GM12878 (cell line): ENCODE results near the gene PIK3R5.

Source experiments
- BRCA1 ChIP-seq: IDR thresholded peaks from 2 replicates; pipeline ENCODE4 v1.6.1; 2011; ENCODE audit warnings: low read depth, low read length, improper control_type of control experiment
- CHD2 ChIP-seq: IDR thresholded peaks from 2 replicates; pipeline ENCODE4 v1.6.1; 2011; ENCODE audit warnings: low read depth, low read length, improper control_type of control experiment, borderline replicate concordance
- EP300 ChIP-seq, 2 experiments: fragments of 150-350 bp in 1 of 2; IDR thresholded peaks; 2 replicates each; pipeline ENCODE4 v1.6.1; 2011 to 2012; ENCODE audit warnings: low read depth in 2 of 2, low read length in 2 of 2, borderline replicate concordance in 1 of 2, improper control_type of control experiment in 1 of 2, inconsistent platforms in 1 of 2; ENCODE audit not compliant: control insufficient read depth in 1 of 2
- HDAC6 ChIP-seq: fragments of 200-600 bp; sonication (generic); IDR thresholded peaks from one replicate; pipeline ENCODE4 v1.8.0; 2017; ENCODE audit warnings: antibody characterized with exemption; ENCODE audit not compliant: unreplicated experiment
- NFYB ChIP-seq: IDR thresholded peaks from 2 replicates; pipeline ENCODE4 v1.6.1; 2011; ENCODE audit warnings: low read depth, mild to moderate bottlenecking, low read length, improper control_type of control experiment, moderate library complexity; ENCODE audit not compliant: insufficient read depth
- POLR2A ChIP-seq: IDR thresholded peaks from 2 replicates; pipeline ENCODE4 v1.6.1; 2011; ENCODE audit warnings: low read depth, mild to moderate bottlenecking, low read length
- POLR2AphosphoS5 ChIP-seq: IDR thresholded peaks from 2 replicates; pipeline ENCODE4 v1.6.1; 2011; ENCODE audit warnings: mild to moderate bottlenecking, low read length, inconsistent platforms
- TAF1 ChIP-seq: IDR thresholded peaks from 2 replicates; pipeline ENCODE4 v1.6.1; 2011; ENCODE audit warnings: mild to moderate bottlenecking, low read depth, low read length, borderline replicate concordance
- ZNF274 ChIP-seq: IDR thresholded peaks from one replicate; pipeline ENCODE4 v1.8.0; 2011; ENCODE audit not compliant: insufficient read length, insufficient read depth
- TF ChIP-seq, protein P1 (sequence below): IDR thresholded peaks from 2 replicates; pipeline ENCODE4 v1.6.1; 2011; ENCODE audit warnings: low read depth, low read length, improper control_type of control experiment, borderline replicate concordance
- TF ChIP-seq, protein P2 (sequence below), 3 experiments: IDR thresholded peaks in 2 of 3; conservative IDR thresholded peaks in 1 of 3; 2 replicates each; pipeline ENCODE4 v1.5.1; 2011; ENCODE audit warnings: low read depth in 3 of 3, low read length in 3 of 3, mild to moderate bottlenecking in 3 of 3, control low read depth in 2 of 3, moderate library complexity in 2 of 3, inconsistent platforms in 1 of 3, mixed read lengths in 1 of 3; ENCODE audit not compliant: control insufficient read depth in 2 of 3, insufficient read depth in 1 of 3; ENCODE audit errors: extremely low read depth in 1 of 3

DNA sequence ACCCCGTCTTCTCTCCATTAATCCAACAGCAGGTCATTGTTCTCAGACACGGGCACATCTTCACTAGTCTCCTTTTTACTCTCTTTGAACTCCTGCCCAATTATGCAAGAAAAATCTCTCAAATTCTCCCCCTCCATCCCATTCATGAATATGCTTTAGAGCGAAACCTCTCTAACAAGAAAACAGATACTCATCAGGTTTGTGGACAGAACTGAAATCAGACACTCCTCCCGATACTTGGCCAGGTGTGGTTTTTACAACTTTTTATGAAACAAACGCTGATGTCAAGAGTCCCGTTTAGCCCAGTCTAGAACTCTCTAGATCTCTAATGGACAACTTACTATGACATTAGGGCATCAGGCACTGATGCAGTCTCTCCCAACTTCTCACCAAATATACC is 40.9 kb downstream of the PIK3R5 start:
- TF ChIP-seq POLR2AphosphoS5 (no peak; the same call in 1 of the 2 replicates), EP300 (IDR thresholded peaks at IDR 0.05; ENCODE audit: borderline replicate concordance in 1 of 2, control insufficient read depth in 1 of 2, low read depth in 2 of 2, low read length in 2 of 2) (peak; percentile 72 to 77; a peak in 3 of 4 replicates), ZNF274 (no peak), BRCA1 (no peak), HDAC6 (no peak), POLR2A (no peak), TAF1 (no peak), CHD2 (peak; percentile 46; the same call in 1 of the 2 replicates), NFYB (no peak)
- TF ChIP-seq, protein P1, sequence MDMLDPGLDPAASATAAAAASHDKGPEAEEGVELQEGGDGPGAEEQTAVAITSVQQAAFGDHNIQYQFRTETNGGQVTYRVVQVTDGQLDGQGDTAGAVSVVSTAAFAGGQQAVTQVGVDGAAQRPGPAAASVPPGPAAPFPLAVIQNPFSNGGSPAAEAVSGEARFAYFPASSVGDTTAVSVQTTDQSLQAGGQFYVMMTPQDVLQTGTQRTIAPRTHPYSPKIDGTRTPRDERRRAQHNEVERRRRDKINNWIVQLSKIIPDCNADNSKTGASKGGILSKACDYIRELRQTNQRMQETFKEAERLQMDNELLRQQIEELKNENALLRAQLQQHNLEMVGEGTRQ, result no peak
- TF ChIP-seq, protein P2, sequence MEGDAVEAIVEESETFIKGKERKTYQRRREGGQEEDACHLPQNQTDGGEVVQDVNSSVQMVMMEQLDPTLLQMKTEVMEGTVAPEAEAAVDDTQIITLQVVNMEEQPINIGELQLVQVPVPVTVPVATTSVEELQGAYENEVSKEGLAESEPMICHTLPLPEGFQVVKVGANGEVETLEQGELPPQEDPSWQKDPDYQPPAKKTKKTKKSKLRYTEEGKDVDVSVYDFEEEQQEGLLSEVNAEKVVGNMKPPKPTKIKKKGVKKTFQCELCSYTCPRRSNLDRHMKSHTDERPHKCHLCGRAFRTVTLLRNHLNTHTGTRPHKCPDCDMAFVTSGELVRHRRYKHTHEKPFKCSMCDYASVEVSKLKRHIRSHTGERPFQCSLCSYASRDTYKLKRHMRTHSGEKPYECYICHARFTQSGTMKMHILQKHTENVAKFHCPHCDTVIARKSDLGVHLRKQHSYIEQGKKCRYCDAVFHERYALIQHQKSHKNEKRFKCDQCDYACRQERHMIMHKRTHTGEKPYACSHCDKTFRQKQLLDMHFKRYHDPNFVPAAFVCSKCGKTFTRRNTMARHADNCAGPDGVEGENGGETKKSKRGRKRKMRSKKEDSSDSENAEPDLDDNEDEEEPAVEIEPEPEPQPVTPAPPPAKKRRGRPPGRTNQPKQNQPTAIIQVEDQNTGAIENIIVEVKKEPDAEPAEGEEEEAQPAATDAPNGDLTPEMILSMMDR (IDR thresholded peaks at IDR 0.05 in 2 of 3, conservative IDR thresholded peaks at IDR 0.05 in 1 of 3; ENCODE audit: control insufficient read depth in 2 of 3, extremely low read depth in 1 of 3, insufficient read depth in 1 of 3, low read depth in 3 of 3, low read length in 3 of 3), result no peak
